Adrenal gland (tissue), 12 donors: ENCODE results near the gene GPR132. TPM values are rescaled to one million over a fixed set of nuclear protein-coding genes. Genes with fewer than 3 reads are reported as not detected.
"Not testable (repeated sequence)": the region's sequence is repeated elsewhere in the genome, so short reads cannot be mapped to it uniquely, and the experiment has no call there.

ENCODE experiments used
- DNase-seq, 7 donors: peaks; one replicate each; pipeline ENCODE4 v3.0.0-alpha.2; 2019 to 2020
- H3K27ac ChIP-seq, 5 donors: fragments of 200-600 bp; sonication (generic) in 4 of 5; 1 replicate in 3 of 5; 2 replicates in 2 of 5; pipeline versions ENCODE4 v1.5.1 to v1.8.0; 2016 to 2020; ENCODE audit warnings: mild to moderate bottlenecking in 1 of 5
- H3K27me3 ChIP-seq: fragments of 200-600 bp; 2 replicates; pipeline ENCODE4 v1.8.0; 2021
- H3K36me3 ChIP-seq, 2 donors: fragments of 200-600 bp; replicated peaks in 1 of 2; 1 replicate in 1 of 2; 2 replicates in 1 of 2; pipeline versions ENCODE4 v1.5.1 to v1.8.0; 2018 to 2022
- H3K4me1 ChIP-seq, 2 donors: fragments of 200-600 bp; replicated peaks in 1 of 2; 1 replicate in 1 of 2; 2 replicates in 1 of 2; pipeline versions ENCODE4 v1.5.1 to v1.8.0; 2018 to 2021
- H3K4me3 ChIP-seq, 4 donors: fragments of 200-600 bp; sonication (generic) in 3 of 4; one replicate each; pipeline ENCODE4 v1.5.1; 2016 to 2018
- H3K9me3 ChIP-seq, 3 donors: fragments of 200-600 bp; sonication (generic) in 1 of 3; replicated peaks in 1 of 3; 1 replicate in 2 of 3; 2 replicates in 1 of 3; pipeline versions ENCODE4 v1.5.1 to v1.8.0; 2016 to 2021
- POLR2A ChIP-seq, 2 donors: fragments of 450-650 bp; IDR thresholded peaks; one replicate each; pipeline ENCODE4 v1.6.1; 2017; ENCODE audit warnings: antibody characterized with exemption in 2 of 2, mild to moderate bottlenecking in 2 of 2, moderate library complexity in 1 of 2
- WGBS, 4 donors: extraction: QIAGEN DNeasy Blood & Tissue Kit in 2 of 4; methylation state at CpG; one replicate each; pipeline versions ENCODE4 v1.1.5 to v1.1.7; 2013 to 2017; 5-methylcytosine and 5-hydroxymethylcytosine counted together
- intact Hi-C, 2 donors: fragments of 100-400 bp; cut with DNase I; formaldehyde crosslinking; loops; one replicate each; pipeline versions ENCODE4 v1.14.1 to v1.15.0; 2022 to 2023
- polyA plus RNA-seq, 3 donors: library from polyadenylated mRNA; stranded (reverse); fragments of 200-250 nt in 2 of 3; fragments of 350-450 nt in 1 of 3; fragmentation: Illumina TruSeq in 1 of 3; extraction: RNeasy Lipid Tissue Mini Kit (QIAGEN cat#74804) in 1 of 3; gene quantifications; one replicate each; pipeline ENCODE4 v1.2.3, GENCODE V29; 2013 to 2014
- total RNA-seq, 9 donors: library from RNA; depleted of rRNA in 4 of 9; stranded (reverse); fragments of >200 nt in 4 of 9; fragments of 120-200 nt in 1 of 9; fragmentation: NEBNext Ultra II Directional in 1 of 9; extraction: Animal tissue kit (Norgen Biotek cat#: 25700) in 1 of 9; gene quantifications; one replicate each; pipeline versions ENCODE4 v1.1.0 to v1.2.4, GENCODE V29; 2013 to 2023
- TF ChIP-seq, protein P1 (sequence below), 6 experiments: fragments of 450-650 bp in 4 of 6; fragments of 200-600 bp in 2 of 6; sonication (generic) in 1 of 6; IDR thresholded peaks; 1 replicate in 5 of 6; 2 replicates in 1 of 6; pipeline versions ENCODE4 v1.5.1 to v1.8.0; 2016 to 2021; ENCODE audit warnings: antibody characterized with exemption in 6 of 6, mild to moderate bottlenecking in 2 of 6, moderate library complexity in 1 of 6
- donor health status: healthy with polysubstance abuse.
- donor health status: Bipolar disorder and iron deficiency.
- donor health status: DM: yes; HTN: yes; CAD: no.
- donor health status: DM: no; HTN: no; CAD: no.
- donor health status: DM: no; HTN: no; CAD: no.
- donor health status: DM: yes; HTN: yes; CAD: no.

GPR132 gene
- total and polyA plus RNA-seq, 12 donors: 0.17 to 11.7 (median 1.6) TPM

DNA sequence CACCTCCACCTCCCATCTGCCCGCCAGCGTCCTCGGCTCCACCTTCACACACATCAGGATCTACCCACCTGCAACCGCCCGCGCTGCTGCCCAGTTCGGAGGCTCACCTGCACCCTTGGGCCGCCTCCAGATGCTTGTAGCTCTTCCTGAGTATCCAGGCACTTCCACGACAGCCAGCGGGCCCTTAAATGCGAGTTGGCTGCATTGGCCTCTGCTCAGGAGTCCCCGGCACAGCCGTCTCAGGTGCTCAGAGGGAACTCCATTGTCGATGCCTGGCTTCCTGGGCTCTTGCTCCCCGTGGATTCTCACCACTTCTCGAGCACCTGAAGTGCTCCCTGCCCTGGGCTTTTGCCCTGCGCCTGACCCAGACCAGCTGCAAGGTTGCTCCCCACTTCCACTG is 22.4 kb downstream of the GPR132 start:
- Histone ChIP-seq H3K27ac (no peak overlapping the region), H3K27me3 (no peaks in the 10 kb centered on the region), H3K4me3 (no peak overlapping the region), H3K4me1 (no peaks in the 10 kb centered on the region), H3K9me3 (no peaks in the 10 kb centered on the region), H3K36me3 (no peaks in the 10 kb centered on the region)
- TF ChIP-seq POLR2A (IDR thresholded peaks at IDR 0.05): no peak
- TF ChIP-seq, protein P1, sequence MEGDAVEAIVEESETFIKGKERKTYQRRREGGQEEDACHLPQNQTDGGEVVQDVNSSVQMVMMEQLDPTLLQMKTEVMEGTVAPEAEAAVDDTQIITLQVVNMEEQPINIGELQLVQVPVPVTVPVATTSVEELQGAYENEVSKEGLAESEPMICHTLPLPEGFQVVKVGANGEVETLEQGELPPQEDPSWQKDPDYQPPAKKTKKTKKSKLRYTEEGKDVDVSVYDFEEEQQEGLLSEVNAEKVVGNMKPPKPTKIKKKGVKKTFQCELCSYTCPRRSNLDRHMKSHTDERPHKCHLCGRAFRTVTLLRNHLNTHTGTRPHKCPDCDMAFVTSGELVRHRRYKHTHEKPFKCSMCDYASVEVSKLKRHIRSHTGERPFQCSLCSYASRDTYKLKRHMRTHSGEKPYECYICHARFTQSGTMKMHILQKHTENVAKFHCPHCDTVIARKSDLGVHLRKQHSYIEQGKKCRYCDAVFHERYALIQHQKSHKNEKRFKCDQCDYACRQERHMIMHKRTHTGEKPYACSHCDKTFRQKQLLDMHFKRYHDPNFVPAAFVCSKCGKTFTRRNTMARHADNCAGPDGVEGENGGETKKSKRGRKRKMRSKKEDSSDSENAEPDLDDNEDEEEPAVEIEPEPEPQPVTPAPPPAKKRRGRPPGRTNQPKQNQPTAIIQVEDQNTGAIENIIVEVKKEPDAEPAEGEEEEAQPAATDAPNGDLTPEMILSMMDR (IDR thresholded peaks at IDR 0.05): no peak
- WGBS, 4 donors: 89 to 97% (median 90%) methylated on average over 11 to 17 of the region's 17 CpGs
- DNase-seq: no peak
- intact Hi-C loops: no loop called here

DNA sequence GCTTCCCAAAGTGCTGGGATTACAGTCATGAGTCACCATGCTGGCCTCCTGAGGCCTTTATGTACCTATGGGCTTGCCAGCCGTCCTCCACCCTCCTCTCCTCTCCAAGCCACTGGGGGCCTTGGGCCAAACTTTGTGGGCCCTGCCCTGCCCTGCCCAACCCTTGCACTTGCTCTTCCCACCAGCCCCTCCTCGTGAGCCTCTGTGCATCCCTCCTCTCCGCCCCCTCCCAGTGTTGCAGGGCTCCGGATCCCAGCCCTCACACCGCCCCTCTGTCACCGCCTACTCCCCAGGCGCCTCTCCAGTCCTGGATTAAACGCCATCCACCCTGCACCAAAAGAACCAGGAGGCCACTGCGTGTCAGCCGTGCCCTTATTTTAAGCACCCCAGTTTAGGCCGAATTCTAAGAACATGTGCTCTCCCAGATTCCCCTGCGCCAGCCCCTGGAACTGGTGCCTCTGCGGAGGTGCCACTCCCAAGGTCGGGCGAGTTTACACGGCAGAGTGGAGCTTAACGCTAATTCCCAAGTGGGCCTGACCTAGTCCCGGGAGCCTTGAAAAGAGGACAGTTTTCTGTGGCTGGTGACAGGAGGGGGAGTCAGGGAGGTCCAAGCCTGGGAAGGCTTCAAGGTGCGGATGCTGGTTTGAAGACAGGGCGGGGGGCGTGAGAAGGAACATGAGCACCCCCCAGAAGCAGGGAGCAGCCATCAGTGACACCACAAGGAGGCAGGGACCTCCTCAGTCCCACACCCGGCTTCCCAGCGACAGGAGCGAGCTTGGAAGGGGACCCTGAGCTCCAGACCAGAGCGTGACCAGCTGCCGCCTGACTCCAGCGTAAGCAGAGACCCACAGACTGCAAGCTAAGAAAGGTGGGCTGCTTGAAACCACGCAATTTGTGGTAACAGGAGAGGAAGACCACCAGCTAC is 23.1 kb downstream of the GPR132 start:
- H3K9me3 ChIP-seq: no peaks in the 10 kb centered on the region
- TF ChIP-seq, protein P1 (IDR thresholded peaks at IDR 0.05): no peak
- no peak for TF ChIP-seq POLR2A (IDR thresholded peaks at IDR 0.05)
- 75 to 82% (median 79%) methylated on average over 25 to 28 of the region's 28 CpGs for WGBS, 4 donors
- no peak for DNase-seq
- H3K4me1 ChIP-seq: no peaks in the 10 kb centered on the region
- no peak overlapping the region for H3K27ac ChIP-seq
- no peaks in the 10 kb centered on the region for H3K27me3 ChIP-seq
- intact Hi-C loops: no loop called here
- H3K4me3 ChIP-seq: no peak overlapping the region
- H3K36me3 ChIP-seq: no peaks in the 10 kb centered on the region

DNA sequence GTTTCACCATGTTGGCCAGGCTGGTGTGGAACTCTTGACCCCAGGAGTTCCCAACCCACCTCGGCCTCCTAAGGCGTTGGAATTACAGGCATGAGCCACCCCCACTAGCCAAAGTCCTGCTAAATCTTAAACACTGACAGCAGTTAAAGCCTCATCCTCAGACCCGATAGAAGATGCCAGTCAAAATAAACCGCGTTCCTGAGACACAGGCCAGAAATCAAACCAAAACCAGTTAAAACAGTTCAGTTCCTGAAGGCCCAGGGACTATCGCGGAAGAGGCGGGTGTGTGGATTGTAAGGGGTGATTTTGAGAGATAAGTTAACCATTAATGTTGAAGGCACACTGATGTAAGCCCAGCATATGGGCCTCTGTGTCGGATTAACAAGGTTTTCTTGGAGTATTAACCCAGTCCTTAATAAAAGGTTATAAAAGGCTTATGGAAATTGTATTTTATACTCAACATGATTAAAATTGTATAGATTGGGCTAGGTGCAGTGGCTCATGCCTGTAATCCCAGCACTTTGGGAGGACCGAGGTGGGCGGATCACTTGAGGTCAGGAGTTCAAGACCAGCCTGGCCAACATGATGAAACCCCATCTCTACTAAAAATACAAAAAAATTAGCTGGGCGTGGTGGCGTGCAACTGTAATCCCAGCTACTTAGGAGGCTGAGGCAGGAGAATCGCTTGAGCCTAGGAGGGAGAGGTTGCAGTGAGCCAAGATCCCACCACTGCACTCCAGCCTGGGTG is 25.6 kb downstream of the GPR132 start:
- no peak overlapping the region for H3K27ac ChIP-seq
- TF ChIP-seq, protein P1 (IDR thresholded peaks at IDR 0.05): no peak
- WGBS, 4 donors: 71 to 79% (median 78%) methylated on average over 13 to 14 of the region's 14 CpGs
- no peaks in the 10 kb centered on the region for H3K9me3 ChIP-seq
- no peaks in the 10 kb centered on the region for H3K27me3 ChIP-seq
- no peak overlapping the region for H3K4me3 ChIP-seq
- H3K4me1 ChIP-seq: no peaks in the 10 kb centered on the region
- no peaks in the 10 kb centered on the region for H3K36me3 ChIP-seq
- intact Hi-C loops: no loop called here
- DNase-seq: no peak

DNA sequence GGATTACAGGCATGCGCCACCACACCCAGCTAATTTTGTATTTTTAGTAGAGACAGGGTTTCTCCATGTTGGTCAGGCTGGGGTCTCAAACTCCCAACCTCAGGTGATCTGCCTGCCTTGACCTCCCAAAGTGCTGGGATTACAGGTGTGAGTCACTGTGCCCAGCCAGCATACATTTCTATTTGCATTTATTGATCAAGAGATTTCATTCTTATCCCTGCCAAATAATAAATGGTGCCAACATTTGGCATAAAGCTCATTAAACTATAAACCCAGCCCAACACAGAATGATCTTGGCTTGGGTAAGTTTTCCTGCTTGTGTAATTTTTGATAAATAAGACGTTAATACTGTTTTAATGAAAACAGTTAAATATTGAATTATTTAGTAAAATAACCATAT is 29.6 kb downstream of the GPR132 start:
- H3K9me3 ChIP-seq, H3K4me3 ChIP-seq, H3K4me1 ChIP-seq, H3K36me3 ChIP-seq, H3K27ac ChIP-seq, H3K27me3 ChIP-seq, intact Hi-C loops, DNase-seq: not testable (repeated sequence)
- WGBS, 4 donors: 73 to 86% (median 82%) methylated on average over 2 of the region's 2 CpGs
